H9 (cell line): ENCODE data around the gene RELCH. TPM values are rescaled to one million over a fixed set of nuclear protein-coding genes. Genes with fewer than 3 reads are reported as not detected.

Experiments
- DNase-seq: peaks from one replicate; pipeline ENCODE4 v3.0.0-alpha.2; 2017
- H2AFZ ChIP-seq: one replicate; pipeline ENCODE4 v1.6.1; 2013; ENCODE audit warnings: mild to moderate bottlenecking, low read length, control low read depth, moderate library complexity
- H2AK5ac ChIP-seq: 2 replicates; pipeline ENCODE4 v1.6.1; 2013; ENCODE audit warnings: low read length, control low read depth, mixed read lengths; ENCODE audit not compliant: insufficient read length
- H2BK120ac ChIP-seq: one replicate; pipeline ENCODE4 v1.6.1; 2013; ENCODE audit warnings: low read depth, mild to moderate bottlenecking, low read length, control low read depth, inconsistent platforms; ENCODE audit not compliant: poor library complexity, severe bottlenecking
- H2BK12ac ChIP-seq: 2 replicates; pipeline ENCODE4 v1.6.1; 2013; ENCODE audit warnings: low read length, control low read depth, mixed read lengths, low read depth; ENCODE audit not compliant: insufficient read length
- H2BK15ac ChIP-seq: 2 replicates; pipeline ENCODE4 v1.6.1; 2013; ENCODE audit warnings: low read depth, low read length, control low read depth
- H2BK20ac ChIP-seq: one replicate; pipeline ENCODE4 v1.6.1; 2013; ENCODE audit warnings: low read depth, mild to moderate bottlenecking, low read length, control low read depth, inconsistent platforms; ENCODE audit not compliant: poor library complexity, severe bottlenecking
- H2BK5ac ChIP-seq: 2 replicates; pipeline ENCODE4 v1.6.1; 2013; ENCODE audit warnings: low read length, control low read depth, mixed read lengths; ENCODE audit not compliant: insufficient read length
- H3K14ac ChIP-seq: 2 replicates; pipeline ENCODE4 v1.6.1; 2013; ENCODE audit warnings: low read length, control low read depth; ENCODE audit not compliant: insufficient read depth
- H3K18ac ChIP-seq: 2 replicates; pipeline ENCODE4 v1.6.1; 2013; ENCODE audit warnings: low read depth, mild to moderate bottlenecking, mixed read lengths, low read length, control low read depth; ENCODE audit not compliant: insufficient read length
- H3K23ac ChIP-seq: 2 replicates; pipeline ENCODE4 v1.6.1; 2013; ENCODE audit warnings: low read length, control low read depth, mixed read lengths, low read depth; ENCODE audit not compliant: insufficient read length
- H3K23me2 ChIP-seq: 2 replicates; pipeline ENCODE4 v1.6.1; 2013; ENCODE audit warnings: low read depth, mild to moderate bottlenecking, mixed read lengths, low read length, control low read depth; ENCODE audit not compliant: insufficient read length, poor library complexity, severe bottlenecking
- H3K27ac ChIP-seq: 2 replicates; pipeline ENCODE4 v1.5.1; 2013; ENCODE audit warnings: low read length, control low read depth, mixed read lengths, low read depth; ENCODE audit not compliant: insufficient read length
- H3K27me3 ChIP-seq: 2 replicates; pipeline ENCODE4 v1.6.1; 2013; ENCODE audit warnings: low read length, control low read depth, inconsistent platforms; ENCODE audit not compliant: insufficient read depth
- H3K4ac ChIP-seq: 2 replicates; pipeline ENCODE4 v1.6.1; 2013; ENCODE audit warnings: low read depth, mild to moderate bottlenecking, control low read depth, inconsistent platforms, low read length, moderate library complexity
- H3K4me1 ChIP-seq: 2 replicates; pipeline ENCODE4 v1.6.1; 2013; ENCODE audit warnings: low read length, control low read depth, inconsistent platforms; ENCODE audit not compliant: insufficient read depth
- H3K4me2 ChIP-seq: 2 replicates; pipeline ENCODE4 v1.6.1; 2013; ENCODE audit warnings: low read length, control low read depth, mixed read lengths; ENCODE audit not compliant: insufficient read length, insufficient read depth
- H3K56ac ChIP-seq: 2 replicates; pipeline ENCODE4 v1.6.1; 2013; ENCODE audit warnings: low read depth, mild to moderate bottlenecking, mixed read lengths, low read length, control low read depth; ENCODE audit not compliant: insufficient read length
- H3K79me1 ChIP-seq: 2 replicates; pipeline ENCODE4 v1.6.1; 2013; ENCODE audit warnings: low read depth, mild to moderate bottlenecking, moderate library complexity, low read length, control low read depth, inconsistent platforms; ENCODE audit not compliant: insufficient read depth, poor library complexity, severe bottlenecking
- H3K79me2 ChIP-seq: 2 replicates; pipeline ENCODE4 v1.6.1; 2013; ENCODE audit warnings: low read length, control low read depth, inconsistent platforms; ENCODE audit not compliant: insufficient read depth
- H3K9ac ChIP-seq: 2 replicates; pipeline ENCODE4 v1.6.1; 2013; ENCODE audit warnings: low read length, control low read depth, mixed read lengths; ENCODE audit not compliant: insufficient read length; ENCODE audit errors: extremely low read depth
- H3K9me3 ChIP-seq: one replicate; pipeline ENCODE4 v1.6.1; 2013; ENCODE audit warnings: low read depth, low read length, inconsistent platforms; ENCODE audit not compliant: control insufficient read depth
- H3T11ph ChIP-seq: one replicate; pipeline ENCODE4 v1.6.1; 2013; ENCODE audit warnings: mild to moderate bottlenecking, low read length, control low read depth, inconsistent platforms
- H4K20me1 ChIP-seq: one replicate; pipeline ENCODE4 v1.6.1; 2013; ENCODE audit not compliant: control insufficient read depth, insufficient read length, insufficient read depth
- H4K5ac ChIP-seq: 2 replicates; pipeline ENCODE4 v1.6.1; 2013; ENCODE audit warnings: low read depth, mild to moderate bottlenecking, mixed read lengths, low read length, control low read depth; ENCODE audit not compliant: insufficient read length
- H4K8ac ChIP-seq: replicated peaks from 2 replicates; pipeline ENCODE4 v1.6.1; 2013; ENCODE audit warnings: low read length, control low read depth, mixed read lengths, low read depth; ENCODE audit not compliant: insufficient read length
- H4K91ac ChIP-seq: 2 replicates; pipeline ENCODE4 v1.6.1; 2013; ENCODE audit warnings: low read depth, mild to moderate bottlenecking, moderate library complexity, mixed read lengths, low read length, control low read depth; ENCODE audit not compliant: insufficient read length
- H3K27ac Mint-ChIP-seq, 3 experiments: 2 replicates in 2 of 3; 3 replicates in 1 of 3; pipeline ENCODE4 v1.8.0; 2020 to 2021; ENCODE audit warnings: mixed read lengths in 3 of 3, mild to moderate bottlenecking in 1 of 3, moderate library complexity in 1 of 3
- H3K27me3 Mint-ChIP-seq: 2 replicates; pipeline ENCODE4 v1.8.0; 2021; ENCODE audit warnings: low read depth, mild to moderate bottlenecking, moderate library complexity, mixed read lengths
- H3K36me3 Mint-ChIP-seq, 3 experiments: 2 replicates in 2 of 3; 3 replicates in 1 of 3; pipeline ENCODE4 v1.8.0; 2020 to 2021; ENCODE audit warnings: low read depth in 3 of 3, mixed read lengths in 3 of 3; ENCODE audit not compliant: insufficient read depth in 1 of 3
- H3K4me1 Mint-ChIP-seq, 2 experiments: 2 replicates each; pipeline ENCODE4 v1.8.0; 2020; ENCODE audit warnings: mixed read lengths in 2 of 2
- H3K4me3 Mint-ChIP-seq, 2 experiments: 2 replicates in 1 of 2; 3 replicates in 1 of 2; pipeline ENCODE4 v1.8.0; 2020 to 2021; ENCODE audit warnings: mild to moderate bottlenecking in 2 of 2, mixed read lengths in 2 of 2, moderate library complexity in 1 of 2
- H3K9me3 Mint-ChIP-seq, 2 experiments: 2 replicates in 1 of 2; 3 replicates in 1 of 2; pipeline ENCODE4 v1.8.0; 2020; ENCODE audit warnings: mild to moderate bottlenecking in 2 of 2, mixed read lengths in 2 of 2, moderate library complexity in 1 of 2
- WGBS: extraction: QIAGEN DNeasy Blood & Tissue Kit; methylation state at CpG from one replicate; pipeline ENCODE4 v1.1.7; 2013; ENCODE audit warnings: missing lambda C conversion rate, low lambda C conversion rate, mixed read lengths; ENCODE audit not compliant: insufficient read length; ENCODE audit errors: extremely low coverage; 5-methylcytosine and 5-hydroxymethylcytosine counted together
- total RNA-seq: library from RNA; stranded (reverse); gene quantifications from 2 replicates; pipeline ENCODE4 v1.2.1, GENCODE V29; 2021
- TF ChIP-seq, protein P1 (sequence below): fragments of 200-600 bp; sonication (generic); conservative IDR thresholded peaks from 3 replicates; pipeline ENCODE4 v1.8.0; 2021; ENCODE audit warnings: antibody characterized with exemption, mild to moderate bottlenecking

The RELCH gene
- total RNA-seq, 1 experiment from 2014 or later: 32.3 TPM

- H2AFZ ChIP-seq: no peak overlapping the region
- no peak overlapping the region for H4K5ac ChIP-seq
- TF ChIP-seq, protein P1, sequence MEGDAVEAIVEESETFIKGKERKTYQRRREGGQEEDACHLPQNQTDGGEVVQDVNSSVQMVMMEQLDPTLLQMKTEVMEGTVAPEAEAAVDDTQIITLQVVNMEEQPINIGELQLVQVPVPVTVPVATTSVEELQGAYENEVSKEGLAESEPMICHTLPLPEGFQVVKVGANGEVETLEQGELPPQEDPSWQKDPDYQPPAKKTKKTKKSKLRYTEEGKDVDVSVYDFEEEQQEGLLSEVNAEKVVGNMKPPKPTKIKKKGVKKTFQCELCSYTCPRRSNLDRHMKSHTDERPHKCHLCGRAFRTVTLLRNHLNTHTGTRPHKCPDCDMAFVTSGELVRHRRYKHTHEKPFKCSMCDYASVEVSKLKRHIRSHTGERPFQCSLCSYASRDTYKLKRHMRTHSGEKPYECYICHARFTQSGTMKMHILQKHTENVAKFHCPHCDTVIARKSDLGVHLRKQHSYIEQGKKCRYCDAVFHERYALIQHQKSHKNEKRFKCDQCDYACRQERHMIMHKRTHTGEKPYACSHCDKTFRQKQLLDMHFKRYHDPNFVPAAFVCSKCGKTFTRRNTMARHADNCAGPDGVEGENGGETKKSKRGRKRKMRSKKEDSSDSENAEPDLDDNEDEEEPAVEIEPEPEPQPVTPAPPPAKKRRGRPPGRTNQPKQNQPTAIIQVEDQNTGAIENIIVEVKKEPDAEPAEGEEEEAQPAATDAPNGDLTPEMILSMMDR: no peak
- no peaks in the 10 kb centered on the region for H3K27me3 ChIP-seq
- peak overlapping the region in 2 of 3 experiments; percentile 40 to 66; a peak in 3 of 7 replicates for H3K27ac Mint-ChIP-seq
- H3K23ac ChIP-seq: no peak overlapping the region
- no peak overlapping the region for H2BK20ac ChIP-seq
- H3K18ac ChIP-seq: no peak overlapping the region
- no peak overlapping the region for H3T11ph ChIP-seq
- H4K20me1 ChIP-seq: no peaks in the 10 kb centered on the region
- no peak overlapping the region for H2BK12ac ChIP-seq
- no peak overlapping the region for H2BK15ac ChIP-seq
- no peak overlapping the region; the same call in 1 of the 2 replicates for H3K14ac ChIP-seq
- H3K9ac ChIP-seq: no peak overlapping the region
- no peak overlapping the region for H2AK5ac ChIP-seq
- H3K79me1 ChIP-seq: no peaks in the 10 kb centered on the region
- DNase-seq: peak; percentile 41
- peaks cover 5 to 11% (median 8%) of the 10 kb centered on the region in 3 experiments; a peak in 4 of 7 replicates for H3K36me3 Mint-ChIP-seq
- no peaks in the 10 kb centered on the region for H3K4me1 ChIP-seq
- H2BK120ac ChIP-seq: no peak overlapping the region
- no peak overlapping the region for H3K4me2 ChIP-seq
- no CpG with 5 or more reads among the region's 29 CpGs for WGBS
- no peak overlapping the region for H3K27ac ChIP-seq
- no peak overlapping the region for H3K56ac ChIP-seq
- H3K4me3 Mint-ChIP-seq: no peak overlapping the region
- H3K4ac ChIP-seq: no peak overlapping the region
- H3K79me2 ChIP-seq: no peaks in the 10 kb centered on the region
- no peak overlapping the region for H4K8ac ChIP-seq
- H3K9me3 Mint-ChIP-seq: no peaks in the 10 kb centered on the region
- H4K91ac ChIP-seq: no peak overlapping the region
- H3K9me3 ChIP-seq: no peaks in the 10 kb centered on the region
- H2BK5ac ChIP-seq: no peak overlapping the region
- H3K27me3 Mint-ChIP-seq: no peaks in the 10 kb centered on the region
- peaks cover 12 to 22% of the 10 kb centered on the region in 2 experiments for H3K4me1 Mint-ChIP-seq
- H3K23me2 ChIP-seq: no peaks in the 10 kb centered on the region
Observed at GRCh38 chr18:62354151-62354550, 167.1 kb downstream of the RELCH start.
